COR-L47 (cell line): ENCODE measurements around the gene SYNJ2.

Experiments
- DNase-seq: peaks from one replicate; lab custom pipeline; 2025; lab: John Stamatoyannopoulos, UW

SYNJ2 gene

DNA sequence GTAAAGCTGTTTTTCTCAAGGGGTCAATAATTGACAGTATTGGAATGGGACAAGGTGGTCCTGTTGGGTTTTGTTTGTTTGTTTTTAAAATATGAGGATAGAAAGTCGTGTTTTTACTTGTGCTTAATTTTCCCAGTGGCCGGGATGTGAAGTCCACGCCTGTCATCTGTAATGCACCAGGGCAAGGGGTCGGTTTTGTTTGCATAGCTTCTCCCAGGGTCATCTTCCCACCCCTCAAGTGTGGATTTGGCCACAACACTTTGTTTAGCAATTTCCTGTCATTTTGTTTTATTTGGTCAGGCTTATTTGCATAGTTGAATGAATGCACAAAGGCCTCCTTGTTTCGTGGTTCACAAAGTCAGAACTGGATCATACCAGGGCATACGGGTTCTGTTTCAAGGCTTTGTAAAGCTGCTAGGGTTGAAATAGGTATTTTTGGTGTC is 29.8 kb downstream of the SYNJ2 start:
- no peak for DNase-seq

GRCh38 chr6:158011980-158012566 is 30.4 kb downstream of the SYNJ2 start:
- no peak for DNase-seq

DNA sequence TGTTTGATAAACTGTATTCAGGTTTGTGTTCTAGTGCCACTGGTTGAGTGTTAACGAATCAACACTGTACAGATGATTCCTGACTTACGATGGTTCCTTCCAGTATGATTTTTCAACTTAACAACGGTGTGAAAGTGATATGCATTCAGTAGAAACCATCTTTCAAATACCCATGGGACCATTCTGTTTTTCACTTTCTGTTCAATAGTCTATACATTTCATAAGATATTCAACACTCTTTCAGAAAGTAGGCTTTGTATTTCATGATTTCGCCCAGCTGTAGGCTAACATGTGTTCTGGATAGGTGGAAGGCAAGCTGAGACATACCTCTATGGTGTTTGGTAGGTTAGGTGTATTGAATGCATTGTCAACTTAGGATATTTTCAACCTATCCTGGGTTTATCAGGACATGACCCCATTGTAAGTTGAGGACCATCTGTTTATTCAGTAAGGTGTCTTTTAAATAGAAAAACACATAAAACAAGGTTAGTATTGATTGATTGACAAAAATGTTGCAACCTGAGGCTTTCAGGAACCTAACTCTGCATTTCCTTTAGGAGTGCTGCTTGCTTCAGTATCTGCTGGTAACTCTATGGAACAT is 32.3 kb downstream of the SYNJ2 start:
- no peak for DNase-seq

DNA sequence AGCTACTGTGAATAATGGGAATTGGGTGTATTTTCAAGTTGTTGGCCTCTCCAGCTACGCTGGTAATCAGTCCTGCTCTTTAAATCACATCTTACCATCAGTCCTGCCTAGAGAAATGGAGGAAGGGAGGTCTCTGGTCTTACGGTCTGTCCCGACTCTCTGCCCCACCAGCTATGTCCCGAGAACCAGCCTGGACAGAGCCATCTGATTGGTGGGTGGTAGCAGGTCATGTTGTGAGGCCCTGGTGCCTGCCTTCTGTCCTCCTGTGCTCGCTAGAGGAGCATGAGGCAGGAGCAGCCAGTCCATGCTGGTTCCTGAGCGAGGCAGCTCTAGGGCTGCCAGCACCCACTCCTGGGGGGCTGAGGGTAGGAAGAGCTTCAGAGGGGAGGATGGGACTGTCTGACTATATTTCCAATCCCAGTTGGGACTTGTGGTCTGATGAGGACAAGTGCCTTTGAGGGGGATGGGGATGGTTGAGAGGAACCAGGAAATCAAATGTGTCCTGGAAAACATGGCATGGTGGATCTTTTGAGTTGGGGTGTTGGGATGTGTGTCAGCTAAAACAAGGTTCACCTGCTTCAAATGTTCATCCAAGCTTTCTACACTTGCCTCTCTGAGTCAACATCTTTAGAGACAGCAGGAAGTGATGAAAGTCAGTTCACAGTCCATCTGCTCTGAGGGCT is 33.0 kb downstream of the SYNJ2 start:
- DNase-seq, result no peak

GRCh38 chr6:158015188-158015506 is 33.5 kb downstream of the SYNJ2 start:
- DNase-seq, result no peak

DNA sequence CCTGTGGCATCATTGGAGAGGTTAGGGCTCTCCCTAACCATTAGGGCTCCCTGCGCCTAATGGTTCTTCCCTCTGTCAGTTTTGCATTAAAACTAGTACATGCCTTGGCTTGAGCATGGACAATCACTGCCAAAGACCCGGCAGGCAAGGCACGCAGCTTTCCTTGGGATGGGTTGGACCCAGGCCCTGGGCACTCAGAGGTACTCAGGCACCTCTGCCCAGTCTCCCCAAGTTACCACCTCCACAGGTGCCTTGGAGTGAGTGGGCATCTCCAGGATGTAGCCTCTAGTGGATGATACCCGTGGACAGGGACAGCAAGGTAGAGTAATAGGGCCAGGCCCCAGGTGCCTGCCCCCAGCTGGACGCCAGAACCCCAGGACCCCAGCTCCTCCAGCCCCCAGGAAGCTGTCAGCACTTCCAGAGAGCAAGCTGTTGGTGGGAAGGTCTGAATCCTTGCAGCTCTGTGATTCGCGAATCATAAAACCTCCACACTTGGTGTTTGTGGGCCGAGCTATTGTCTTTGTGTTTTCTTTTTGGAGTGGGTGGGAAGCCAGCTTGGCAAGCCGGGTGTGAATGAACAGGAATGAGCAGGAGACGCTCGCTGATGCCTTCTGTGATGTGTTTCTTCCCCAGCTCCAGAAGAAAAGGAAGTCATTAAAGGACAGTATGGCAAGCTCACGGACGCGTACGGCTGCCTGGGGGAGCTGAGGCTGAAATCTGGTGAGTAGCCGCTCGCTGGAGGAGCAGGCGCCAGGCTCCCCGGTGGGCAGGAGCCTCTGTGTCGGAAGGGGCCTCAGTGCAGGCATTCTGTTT is 35.1 kb downstream of the SYNJ2 start:
- no peak for DNase-seq

DNA sequence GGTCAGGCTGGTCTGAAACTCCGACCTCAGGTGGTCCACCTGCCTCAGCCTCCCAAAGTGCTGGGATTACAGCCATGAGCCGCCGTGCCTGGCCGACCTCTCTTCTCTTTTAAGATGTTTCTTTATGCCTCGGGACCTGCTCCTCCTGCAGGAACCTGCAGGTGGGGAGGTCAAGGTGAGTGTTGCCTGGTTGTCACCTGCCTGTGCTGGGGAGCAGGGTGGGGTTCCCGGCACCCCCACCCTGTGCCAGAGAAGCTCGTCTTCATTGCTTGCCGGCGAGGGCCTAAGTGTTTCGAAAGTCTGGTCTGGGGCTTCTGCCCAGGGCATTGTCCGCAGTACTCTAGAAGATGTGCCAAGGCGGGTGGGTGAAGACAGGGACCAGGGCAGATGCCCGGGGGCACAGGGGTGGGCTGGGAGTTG is 36.0 kb downstream of the SYNJ2 start:
- DNase-seq, result no peak

DNA sequence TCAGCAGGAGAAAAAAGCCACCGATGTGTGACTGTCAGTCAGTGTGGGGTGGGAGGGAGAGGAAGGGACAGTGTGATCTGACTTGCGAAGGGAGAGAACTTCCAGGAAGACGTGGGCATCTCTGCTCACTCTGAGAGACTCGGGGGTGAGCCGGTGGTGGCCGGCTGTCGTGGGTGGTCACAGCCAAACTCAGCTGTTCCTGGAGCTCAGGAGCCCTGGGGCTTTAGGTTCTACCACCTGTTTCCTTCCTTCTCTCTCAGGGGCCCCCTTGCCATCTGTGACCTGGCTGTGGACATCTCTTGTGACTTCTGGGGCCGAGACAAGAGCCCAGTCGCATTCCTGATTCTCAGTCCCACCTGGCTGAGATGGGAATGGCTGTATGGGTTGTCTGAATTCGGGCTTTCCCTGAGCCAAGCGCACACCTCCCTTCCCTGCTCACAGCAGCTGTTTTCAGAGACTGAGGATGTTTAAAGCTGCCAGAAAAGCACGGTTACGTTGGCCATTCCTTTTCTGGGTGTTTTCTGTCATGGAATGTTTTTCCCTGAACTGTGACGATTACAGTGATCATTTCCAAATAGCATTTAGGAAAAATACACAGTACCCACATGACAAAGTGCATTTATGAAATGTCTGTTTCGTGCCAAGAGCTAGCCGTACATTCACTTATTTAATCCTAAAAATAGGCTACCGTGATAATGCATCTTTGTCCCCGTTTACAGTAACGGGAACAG is 36.5 kb downstream of the SYNJ2 start:
- no peak for DNase-seq

DNA sequence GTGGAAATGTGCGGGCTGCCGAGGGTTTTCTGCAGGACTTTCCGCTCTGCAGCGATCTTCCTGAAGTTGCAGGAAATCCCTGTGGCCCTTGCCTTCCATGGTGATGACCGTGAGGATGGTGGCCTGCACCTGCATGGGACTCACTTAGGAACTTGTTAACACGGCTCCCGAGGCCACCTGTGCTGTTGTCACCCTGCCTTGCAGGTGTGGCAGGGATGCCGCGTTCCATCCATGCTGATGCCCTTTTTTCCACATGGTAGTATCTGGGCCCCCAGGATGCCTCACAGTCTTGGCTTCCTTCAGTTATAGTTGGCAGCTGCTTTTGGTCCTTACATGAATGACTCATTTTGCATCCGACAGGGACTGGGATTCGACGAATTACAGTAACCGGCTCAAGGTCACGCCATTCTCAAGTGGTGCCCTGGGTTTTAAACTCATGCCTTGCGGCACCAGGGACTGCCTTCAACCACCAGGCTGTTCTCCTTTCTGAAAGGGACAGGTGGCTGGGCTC is 37.2 kb downstream of the SYNJ2 start:
- DNase-seq, result no peak

DNA sequence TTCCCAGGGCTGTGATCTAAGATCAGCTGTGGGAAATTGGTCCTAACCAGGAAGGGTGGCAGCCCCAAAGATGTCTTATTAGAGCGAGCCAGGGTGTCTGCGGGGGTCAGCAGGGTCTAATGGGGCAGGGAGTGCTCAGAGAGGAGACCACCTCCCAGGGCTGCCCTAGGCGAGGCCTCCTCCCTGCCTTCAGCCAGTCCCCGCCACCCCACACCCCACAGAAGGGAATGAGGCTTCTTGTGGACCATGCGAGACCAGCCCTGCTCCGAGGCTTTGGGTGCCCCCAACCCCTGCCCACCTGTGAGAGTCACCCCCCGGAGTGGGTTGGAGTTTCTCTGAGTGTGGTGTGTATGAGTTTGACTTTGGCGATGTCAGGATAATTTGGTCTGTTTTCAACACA is 37.8 kb downstream of the SYNJ2 start:
- no peak for DNase-seq

DNA sequence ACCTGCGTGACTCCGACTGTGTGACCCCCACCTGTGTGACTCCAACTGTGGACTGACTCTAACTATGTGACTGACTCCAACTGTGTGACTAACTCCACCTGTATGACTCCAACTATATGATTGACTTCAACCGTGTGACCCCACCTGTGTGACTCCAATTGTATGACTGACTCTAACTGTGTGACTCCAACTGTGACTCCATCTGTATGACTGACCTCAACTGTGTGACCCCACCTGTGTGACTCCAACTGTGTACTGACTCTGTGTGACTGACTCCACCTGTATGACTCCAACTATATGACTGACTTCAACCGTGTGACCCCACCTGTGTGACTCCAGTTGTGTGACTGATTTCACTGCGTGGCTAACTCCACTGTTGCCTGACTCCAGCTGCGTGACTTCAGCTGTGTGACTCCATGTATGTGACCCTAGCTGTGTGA is 38.6 kb downstream of the SYNJ2 start:
- no peak for DNase-seq

- no peak for DNase-seq
These were observed 39.1 kb downstream of the SYNJ2 start for GRCh38 chr6:158020811-158021210.

GRCh38 chr6:158021376-158021775 is 39.7 kb downstream of the SYNJ2 start:
- no peak for DNase-seq

GRCh38 chr6:158021814-158022748 is 40.4 kb downstream of the SYNJ2 start:
- DNase-seq, result no peak

DNA sequence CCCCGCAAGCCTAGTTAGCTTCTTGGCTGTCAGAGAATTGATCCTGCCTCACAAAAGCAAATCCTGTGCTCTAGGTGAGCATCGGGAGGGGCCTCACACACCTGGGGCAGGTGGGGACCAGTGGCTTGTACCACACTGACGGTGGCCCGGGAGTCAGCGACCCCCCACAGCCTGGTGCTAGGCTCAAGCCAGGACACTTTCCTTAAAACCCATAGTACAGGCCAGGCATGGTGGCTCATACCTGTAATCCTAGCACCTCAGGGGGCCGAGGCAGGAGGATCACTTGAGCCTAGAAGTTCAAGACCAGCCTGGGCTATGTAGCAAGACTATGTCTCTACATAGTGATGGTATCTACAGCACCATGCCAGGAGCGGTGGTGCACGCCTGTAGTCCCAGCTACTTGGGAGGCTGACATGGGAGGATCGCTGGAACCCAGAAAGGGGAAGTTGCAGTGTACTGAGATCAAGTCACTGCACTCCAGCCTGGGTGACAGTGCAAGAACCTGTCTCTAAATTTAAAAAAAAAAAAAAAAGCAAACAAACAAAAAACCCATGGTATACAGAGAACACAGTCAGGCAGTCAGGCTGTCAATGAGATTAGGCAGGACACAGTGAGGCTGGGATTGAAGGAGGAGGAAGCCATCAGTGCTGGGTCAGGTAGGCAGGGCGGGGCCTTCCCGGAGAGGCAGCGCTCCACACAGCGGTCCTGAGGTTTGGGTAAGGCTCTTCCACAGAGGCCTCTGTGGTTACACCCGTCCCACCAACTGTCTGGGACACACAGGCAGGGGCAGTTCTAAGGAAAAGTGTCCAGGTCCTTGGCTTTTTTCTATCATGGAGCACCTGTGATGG is 41.3 kb downstream of the SYNJ2 start:
- DNase-seq, result no peak

DNA sequence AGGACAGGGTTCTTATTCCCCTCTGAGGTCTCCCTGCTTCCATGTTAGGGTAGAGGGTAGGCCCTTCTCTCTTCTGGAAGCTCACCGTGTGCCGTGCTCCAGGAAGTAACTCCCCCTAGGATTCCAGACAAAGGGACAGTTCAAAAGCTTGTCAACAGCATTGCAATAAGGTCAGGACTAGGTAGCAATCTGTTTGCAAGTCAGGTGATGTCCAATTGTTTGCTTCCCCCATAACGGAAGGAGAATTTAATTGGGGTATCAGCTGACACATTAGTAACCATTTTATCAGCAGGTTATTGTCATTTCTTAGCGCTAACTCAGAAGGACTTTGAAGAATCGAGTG is 41.9 kb downstream of the SYNJ2 start:
- DNase-seq, result no peak

- DNase-seq, result no peak
These were observed 43.1 kb downstream of the SYNJ2 start for GRCh38 chr6:158024566-158025297.

DNA sequence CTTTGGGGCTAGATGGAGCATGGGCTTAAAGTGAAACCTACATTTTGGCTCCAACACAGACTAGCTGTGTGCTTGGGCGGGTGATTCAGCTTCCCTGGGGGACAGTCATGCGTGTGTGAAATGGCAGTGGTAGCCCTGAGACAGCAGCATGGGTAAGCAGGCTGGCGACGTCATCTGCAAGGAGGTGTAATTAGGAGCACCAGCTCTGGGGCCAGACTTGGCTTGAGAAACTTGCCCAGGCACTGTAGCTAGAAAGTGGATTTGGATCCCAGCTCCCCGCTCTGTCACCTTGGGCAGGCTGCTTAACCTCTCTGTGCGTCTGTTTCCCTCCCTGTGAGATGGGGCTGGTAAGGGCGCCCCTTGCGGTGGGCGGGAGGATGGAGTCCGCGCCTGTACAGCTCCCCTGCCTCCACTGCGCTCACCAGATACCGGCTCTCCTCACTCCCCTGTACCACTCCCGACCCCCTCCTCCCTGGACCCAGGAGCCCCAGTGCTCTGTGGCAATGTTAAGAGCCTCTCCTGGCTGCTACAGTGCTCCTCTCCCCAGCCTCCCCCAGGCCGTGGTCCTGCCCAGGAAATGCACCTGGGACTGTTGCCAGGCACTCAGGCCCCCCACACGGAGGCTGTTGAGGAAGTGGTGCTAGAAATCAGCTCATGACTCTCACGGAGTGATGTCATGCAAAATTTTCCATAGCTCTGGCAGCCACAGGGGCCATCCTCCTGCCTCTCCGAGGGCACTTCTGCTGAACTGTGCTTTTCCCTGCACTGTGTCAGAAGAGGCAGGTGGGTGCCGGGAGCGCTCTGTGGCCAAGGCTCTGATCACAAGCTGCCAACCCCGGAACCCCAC is 44.6 kb downstream of the SYNJ2 start:
- peak; percentile 75 for DNase-seq
